Measurements from ENCODE around the gene ZNF816. TPM values are rescaled to one million over a fixed set of nuclear protein-coding genes. Genes with fewer than 3 reads are reported as not detected.
"Not testable (repeated sequence)": the region's sequence is repeated elsewhere in the genome, so short reads cannot be mapped to it uniquely, and the experiment has no call there.

ZNF816 gene
- total RNA-seq, 1 experiment from 2014 or later: 16.5 TPM

DNA sequence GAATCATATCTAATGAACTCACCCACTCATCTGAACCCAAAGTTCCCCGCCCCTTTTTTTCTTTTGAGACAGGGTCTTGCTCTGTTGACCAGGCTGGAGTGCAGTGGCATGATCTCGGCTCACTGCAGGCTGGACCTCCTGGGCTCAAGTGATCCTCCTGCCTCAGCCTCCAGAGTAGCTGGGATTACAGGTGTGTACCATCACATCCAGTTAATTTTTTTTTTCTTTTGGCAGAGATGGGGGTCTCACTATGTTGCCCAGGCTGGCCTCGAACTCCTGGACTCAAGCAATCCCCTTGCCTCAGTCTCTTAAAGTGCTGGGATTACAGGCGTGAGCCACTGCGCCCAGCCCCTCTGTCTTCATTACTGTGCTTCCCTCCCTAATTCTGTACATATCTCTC is 21.8 kb downstream of the ZNF816 start:
- not testable (repeated sequence) for H3K27me3 Mint-ChIP-seq (ENCODE audit: unreplicated experiment); BruUV-seq (replicated peaks); H3K9me3 Mint-ChIP-seq (ENCODE audit: low read depth, unreplicated experiment); DNase-seq
- H3K4me3 Mint-ChIP-seq (ENCODE audit: low read depth, unreplicated experiment): peak overlapping the region; percentile 76
- intact Hi-C loops (cut with micrococcal nuclease; ENCODE audit: unreplicated experiment): loop anchor here (5.0 to 10.0 kb wide), 3 partner anchors 154 to 254 kb away; partner anchors contain the start of genes ZNF600, ZNF611 and ZNF665
- peaks cover 64% of the 10 kb centered on the region for H3K36me3 Mint-ChIP-seq (ENCODE audit: insufficient read depth, unreplicated experiment)
- CTCF ChIA-PET: interaction anchor here (0.6 to 0.7 kb wide), 2 partner anchors 47 to 119 kb away, joined by 3 to 5 read pairs; partner anchors contain the start of gene ZNF28
- H3K27ac Mint-ChIP-seq (ENCODE audit: unreplicated experiment): peak overlapping the region; percentile 54
- peaks cover 50% of the 10 kb centered on the region for H3K4me1 Mint-ChIP-seq (ENCODE audit: low read depth, unreplicated experiment)

DNA sequence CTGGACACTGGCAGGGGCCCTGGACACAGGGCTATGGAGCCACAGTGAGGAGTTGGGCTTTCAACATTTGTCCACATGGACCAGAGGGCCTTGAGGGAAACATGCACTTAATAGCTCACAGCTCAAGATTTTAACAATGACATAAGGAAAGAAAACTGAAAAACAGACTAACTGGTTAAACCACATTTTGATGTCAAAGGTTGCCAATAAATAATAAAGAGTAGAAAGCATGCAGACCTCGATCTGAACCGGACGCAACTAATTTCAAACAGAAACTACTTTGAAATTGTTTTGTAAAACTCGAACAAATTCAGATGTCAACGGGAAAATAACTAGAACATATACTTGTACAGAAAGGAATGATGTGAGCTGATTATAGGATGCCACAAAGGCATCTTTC is 23.9 kb downstream of the ZNF816 start:
- Mint-ChIP-seq H3K27ac (ENCODE audit: unreplicated experiment) (peak overlapping the region; percentile 94), H3K4me1 (ENCODE audit: low read depth, unreplicated experiment) (peaks cover 42% of the 10 kb centered on the region), H3K27me3 (ENCODE audit: unreplicated experiment) (no peaks in the 10 kb centered on the region), H3K4me3 (ENCODE audit: low read depth, unreplicated experiment) (peak overlapping the region; percentile 70), H3K9me3 (ENCODE audit: low read depth, unreplicated experiment) (no peaks in the 10 kb centered on the region), H3K36me3 (ENCODE audit: insufficient read depth, unreplicated experiment) (peaks cover 69% of the 10 kb centered on the region)
- CTCF ChIA-PET: interaction anchor here (0.7 to 0.8 kb wide), 2 partner anchors 398 to 1083 kb away, joined by 6 to 9 read pairs; no protein-coding TSS in a partner anchor
- intact Hi-C loops (cut with micrococcal nuclease; ENCODE audit: unreplicated experiment): no loop called here
- no peak for DNase-seq
- BruUV-seq (replicated peaks): no TSS peak
- TF ChIP-seq, protein P1, sequence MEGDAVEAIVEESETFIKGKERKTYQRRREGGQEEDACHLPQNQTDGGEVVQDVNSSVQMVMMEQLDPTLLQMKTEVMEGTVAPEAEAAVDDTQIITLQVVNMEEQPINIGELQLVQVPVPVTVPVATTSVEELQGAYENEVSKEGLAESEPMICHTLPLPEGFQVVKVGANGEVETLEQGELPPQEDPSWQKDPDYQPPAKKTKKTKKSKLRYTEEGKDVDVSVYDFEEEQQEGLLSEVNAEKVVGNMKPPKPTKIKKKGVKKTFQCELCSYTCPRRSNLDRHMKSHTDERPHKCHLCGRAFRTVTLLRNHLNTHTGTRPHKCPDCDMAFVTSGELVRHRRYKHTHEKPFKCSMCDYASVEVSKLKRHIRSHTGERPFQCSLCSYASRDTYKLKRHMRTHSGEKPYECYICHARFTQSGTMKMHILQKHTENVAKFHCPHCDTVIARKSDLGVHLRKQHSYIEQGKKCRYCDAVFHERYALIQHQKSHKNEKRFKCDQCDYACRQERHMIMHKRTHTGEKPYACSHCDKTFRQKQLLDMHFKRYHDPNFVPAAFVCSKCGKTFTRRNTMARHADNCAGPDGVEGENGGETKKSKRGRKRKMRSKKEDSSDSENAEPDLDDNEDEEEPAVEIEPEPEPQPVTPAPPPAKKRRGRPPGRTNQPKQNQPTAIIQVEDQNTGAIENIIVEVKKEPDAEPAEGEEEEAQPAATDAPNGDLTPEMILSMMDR (IDR thresholded peaks at IDR 0.05; ENCODE audit: unreplicated experiment): no peak

DNA sequence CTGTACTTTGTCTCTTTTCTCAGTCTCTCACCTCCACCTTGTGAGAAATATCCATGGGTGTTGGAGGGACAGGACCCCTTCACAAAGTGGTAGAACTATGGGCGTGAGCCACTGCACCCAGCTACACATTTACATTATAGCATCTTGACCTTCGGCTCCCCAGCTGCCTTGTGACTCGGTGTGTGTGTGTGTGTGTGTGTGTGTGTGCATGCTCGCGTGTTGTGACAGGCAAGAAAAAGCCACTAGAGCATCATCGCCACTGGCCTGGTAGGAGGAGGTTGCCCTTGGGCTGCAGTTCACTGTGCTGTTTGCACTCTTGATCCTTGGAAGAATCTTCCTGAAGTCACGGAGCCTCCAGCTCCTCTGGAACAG is 25.7 kb downstream of the ZNF816 start:
- Mint-ChIP-seq H3K27me3 (ENCODE audit: unreplicated experiment) (no peaks in the 10 kb centered on the region), H3K9me3 (ENCODE audit: low read depth, unreplicated experiment) (peaks cover 6% of the 10 kb centered on the region), H3K27ac (ENCODE audit: unreplicated experiment) (peak overlapping the region; percentile 74), H3K4me3 (ENCODE audit: low read depth, unreplicated experiment) (peak overlapping the region; percentile 54), H3K4me1 (ENCODE audit: low read depth, unreplicated experiment) (peaks cover 42% of the 10 kb centered on the region), H3K36me3 (ENCODE audit: insufficient read depth, unreplicated experiment) (peaks cover 74% of the 10 kb centered on the region)
- intact Hi-C loops (cut with micrococcal nuclease; ENCODE audit: unreplicated experiment): no loop called here
- TF ChIP-seq, protein P1 (IDR thresholded peaks at IDR 0.05; ENCODE audit: unreplicated experiment): no peak
- BruUV-seq (replicated peaks): no TSS peak
- no peak for DNase-seq
- CTCF ChIA-PET: interaction anchor here (0.7 kb wide), 1 partner anchor 212 kb away, joined by 3 read pairs; no protein-coding TSS in a partner anchor

DNA sequence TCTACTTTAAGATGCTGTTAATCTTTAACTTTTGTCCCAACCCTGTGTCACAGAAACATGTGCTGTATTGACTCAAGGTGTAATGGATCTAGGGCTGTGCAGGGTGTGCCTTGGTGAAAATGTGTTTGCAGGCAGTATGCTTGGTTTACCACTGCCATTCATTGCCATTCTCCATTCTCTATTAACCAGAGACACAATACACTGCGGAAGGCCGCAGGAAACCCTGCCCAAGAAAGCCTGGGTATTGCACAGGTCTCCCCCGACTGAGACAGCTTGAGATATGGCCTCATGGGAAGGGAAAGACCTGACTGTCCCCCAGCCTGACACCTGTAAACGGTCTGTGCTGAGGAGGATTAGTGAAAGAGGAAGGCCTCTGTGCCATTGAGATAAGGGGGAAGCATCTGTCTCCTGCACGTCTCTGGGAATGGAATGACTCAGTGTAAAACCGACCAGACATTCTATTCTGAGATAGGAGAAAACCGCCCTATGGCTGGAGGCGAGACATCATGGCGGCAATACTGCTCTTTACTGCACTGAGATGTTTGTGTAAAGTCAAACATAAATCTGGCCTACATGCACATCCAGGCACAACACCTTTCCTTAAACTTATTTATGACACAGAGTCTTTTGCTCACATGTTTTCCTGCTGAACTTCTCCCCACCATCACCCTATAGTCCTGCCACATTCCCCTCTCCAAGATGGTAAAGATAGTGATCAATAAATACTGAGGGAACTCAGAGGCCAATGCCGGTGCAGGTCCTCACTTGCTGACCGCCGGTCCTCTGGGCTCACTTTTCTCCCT is 26.3 kb downstream of the ZNF816 start:
- H3K9me3 Mint-ChIP-seq (ENCODE audit: low read depth, unreplicated experiment): peaks cover 6% of the 10 kb centered on the region
- H3K4me1 Mint-ChIP-seq (ENCODE audit: low read depth, unreplicated experiment): peaks cover 38% of the 10 kb centered on the region
- no TSS peak for BruUV-seq (replicated peaks)
- peak overlapping the region; percentile 74 for H3K27ac Mint-ChIP-seq (ENCODE audit: unreplicated experiment)
- CTCF ChIA-PET: no interaction called here
- H3K27me3 Mint-ChIP-seq (ENCODE audit: unreplicated experiment): no peaks in the 10 kb centered on the region
- peak; percentile 35 for DNase-seq
- intact Hi-C loops (cut with micrococcal nuclease; ENCODE audit: unreplicated experiment): no loop called here
- peaks cover 68% of the 10 kb centered on the region for H3K36me3 Mint-ChIP-seq (ENCODE audit: insufficient read depth, unreplicated experiment)
- H3K4me3 Mint-ChIP-seq (ENCODE audit: low read depth, unreplicated experiment): peak overlapping the region; percentile 54
- TF ChIP-seq, protein P1 (IDR thresholded peaks at IDR 0.05; ENCODE audit: unreplicated experiment): no peak

DNA sequence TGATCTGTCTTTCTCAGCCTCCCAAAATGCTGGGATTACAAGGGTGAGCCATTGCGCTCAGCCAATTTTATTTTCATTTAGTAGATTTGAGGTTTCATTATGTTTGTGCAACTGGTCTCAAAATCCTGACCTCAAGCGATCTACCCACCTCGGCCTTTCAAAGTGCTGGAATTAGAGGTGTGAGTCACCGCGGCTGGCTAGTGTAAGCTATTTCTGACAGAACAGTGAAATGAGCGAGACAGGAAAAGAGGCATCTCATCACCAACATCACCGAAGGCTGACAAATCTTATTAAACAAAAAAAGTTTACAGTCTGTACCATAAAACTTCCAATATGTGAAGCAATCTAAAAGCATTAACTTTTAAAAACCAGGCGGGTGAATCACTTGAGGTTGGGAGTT is 27.2 kb downstream of the ZNF816 start:
- H3K36me3 Mint-ChIP-seq (ENCODE audit: insufficient read depth, unreplicated experiment): peaks cover 68% of the 10 kb centered on the region
- CTCF ChIA-PET: no interaction called here
- H3K9me3 Mint-ChIP-seq (ENCODE audit: low read depth, unreplicated experiment): peaks cover 6% of the 10 kb centered on the region
- no TSS peak for BruUV-seq (replicated peaks)
- H3K27ac Mint-ChIP-seq (ENCODE audit: unreplicated experiment): peak overlapping the region; percentile 74
- DNase-seq: peak; percentile 41
- TF ChIP-seq, protein P1 (IDR thresholded peaks at IDR 0.05; ENCODE audit: unreplicated experiment): no peak
- peaks cover 32% of the 10 kb centered on the region for H3K4me1 Mint-ChIP-seq (ENCODE audit: low read depth, unreplicated experiment)
- no peaks in the 10 kb centered on the region for H3K27me3 Mint-ChIP-seq (ENCODE audit: unreplicated experiment)
- intact Hi-C loops (cut with micrococcal nuclease; ENCODE audit: unreplicated experiment): no loop called here
- H3K4me3 Mint-ChIP-seq (ENCODE audit: low read depth, unreplicated experiment): peak overlapping the region; percentile 54

DNA sequence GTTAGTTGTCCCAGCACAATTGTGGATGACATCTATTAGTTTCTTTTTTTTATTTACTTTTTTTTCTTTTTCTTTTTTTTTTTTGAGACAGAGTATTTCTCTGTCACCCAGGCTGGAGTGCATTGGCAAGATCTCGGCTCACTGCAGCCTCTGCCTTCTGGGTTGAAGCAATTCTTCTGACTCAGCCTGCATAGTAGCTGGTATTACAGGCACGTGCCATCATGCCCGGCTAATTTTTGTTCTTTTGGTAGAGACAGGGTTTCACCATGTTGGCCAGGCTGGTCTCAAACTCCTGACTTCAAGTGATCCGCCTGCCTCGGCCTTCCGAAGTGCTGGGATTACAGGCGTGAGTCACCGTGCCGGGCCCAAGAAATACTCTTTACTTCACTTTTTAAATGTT is 38.0 kb downstream of the ZNF816 start:
- intact Hi-C loops (cut with micrococcal nuclease; ENCODE audit: unreplicated experiment): loop anchor here (5.0 kb wide), 1 partner anchor 38 kb away; the partner anchor contains the start of gene ZNF816
- H3K27me3 Mint-ChIP-seq (ENCODE audit: unreplicated experiment); BruUV-seq (replicated peaks); H3K9me3 Mint-ChIP-seq (ENCODE audit: low read depth, unreplicated experiment): not testable (repeated sequence)
- peak; percentile 16 for DNase-seq
- peak overlapping the region; percentile 79 for H3K4me3 Mint-ChIP-seq (ENCODE audit: low read depth, unreplicated experiment)
- peaks cover 87% of the 10 kb centered on the region for H3K36me3 Mint-ChIP-seq (ENCODE audit: insufficient read depth, unreplicated experiment)
- peaks cover 42% of the 10 kb centered on the region for H3K4me1 Mint-ChIP-seq (ENCODE audit: low read depth, unreplicated experiment)
- peak overlapping the region; percentile 80 for H3K27ac Mint-ChIP-seq (ENCODE audit: unreplicated experiment)
- CTCF ChIA-PET: interaction anchor here (0.6 kb wide), 1 partner anchor 212 kb away, joined by 4 read pairs; no protein-coding TSS in a partner anchor

Data from Calu3 (cell line).